GM23248 (cell line): ENCODE results near the gene LSM5. TPM values are rescaled to one million over a fixed set of nuclear protein-coding genes. Genes with fewer than 3 reads are reported as not detected.

Source experiments
- DNase-seq: peaks from one replicate; pipeline ENCODE4 v3.0.0-alpha.2; 2015
- H2AFZ ChIP-seq: fragments of 200-600 bp; sonication (generic); 2 replicates; pipeline ENCODE4 v1.6.1; 2016; ENCODE audit warnings: antibody characterized with exemption
- H3F3A ChIP-seq: fragments of 200-600 bp; sonication (generic); 2 replicates; pipeline ENCODE4 v1.6.1; 2016; ENCODE audit warnings: mild to moderate bottlenecking, antibody characterized with exemption, mixed run types; ENCODE audit not compliant: insufficient read depth
- H3K27ac ChIP-seq: fragments of 200-600 bp; sonication (generic); 2 replicates; pipeline ENCODE4 v1.5.1; 2016; ENCODE audit warnings: mild to moderate bottlenecking
- H3K27me3 ChIP-seq: fragments of 200-600 bp; sonication (generic); replicated peaks from 2 replicates; pipeline ENCODE4 v1.6.1; 2016; ENCODE audit warnings: mild to moderate bottlenecking; ENCODE audit not compliant: insufficient read depth
- H3K36me3 ChIP-seq: fragments of 200-600 bp; sonication (generic); 2 replicates; pipeline ENCODE4 v1.6.1; 2016; ENCODE audit warnings: low read depth, mild to moderate bottlenecking
- H3K4me1 ChIP-seq: fragments of 200-600 bp; sonication (generic); 2 replicates; pipeline ENCODE4 v1.6.1; 2016; ENCODE audit warnings: mild to moderate bottlenecking; ENCODE audit not compliant: insufficient read depth
- H3K4me2 ChIP-seq: fragments of 200-600 bp; sonication (generic); one replicate; pipeline ENCODE4 v1.6.1; 2016; ENCODE audit warnings: mild to moderate bottlenecking; ENCODE audit not compliant: unreplicated experiment
- H3K4me3 ChIP-seq: fragments of 200-600 bp; sonication (generic); 2 replicates; pipeline ENCODE4 v1.5.1; 2016; ENCODE audit warnings: mild to moderate bottlenecking
- H3K79me2 ChIP-seq: fragments of 200-600 bp; sonication (generic); 2 replicates; pipeline ENCODE4 v1.6.1; 2016; ENCODE audit warnings: mild to moderate bottlenecking; ENCODE audit not compliant: insufficient read depth
- H3K9ac ChIP-seq: fragments of 200-600 bp; sonication (generic); 2 replicates; pipeline ENCODE4 v1.6.1; 2016; ENCODE audit warnings: mild to moderate bottlenecking
- H3K9me2 ChIP-seq: fragments of 200-600 bp; sonication (generic); 2 replicates; pipeline ENCODE4 v1.6.1; 2016; ENCODE audit warnings: mixed run types, mild to moderate bottlenecking, moderate library complexity; ENCODE audit not compliant: insufficient read depth
- H3K9me3 ChIP-seq: fragments of 200-600 bp; sonication (generic); one replicate; pipeline ENCODE4 v1.6.1; 2017; ENCODE audit warnings: low read depth
- H4K20me1 ChIP-seq: fragments of 200-600 bp; sonication (generic); 2 replicates; pipeline ENCODE4 v1.6.0; 2016; ENCODE audit not compliant: insufficient read depth
- EZH2 ChIP-seq: fragments of 200-600 bp; sonication (generic); IDR thresholded peaks from 2 replicates; pipeline ENCODE4 v1.6.1; 2018; ENCODE audit warnings: antibody characterized with exemption, mild to moderate bottlenecking; ENCODE audit not compliant: insufficient read depth, poor library complexity, severe bottlenecking
- EZH2phosphoT487 ChIP-seq: fragments of 200-600 bp; sonication (generic); IDR thresholded peaks from 2 replicates; pipeline ENCODE4 v1.6.1; 2018; ENCODE audit warnings: antibody characterized with exemption, moderate library complexity, mild to moderate bottlenecking, low read depth; ENCODE audit not compliant: insufficient read depth
- WGBS, 2 experiments: methylation state at CpG; one replicate each; pipeline ENCODE4 v1.1.6; 2015 to 2017; ENCODE audit warnings: low lambda C conversion rate in 2 of 2, low coverage in 1 of 2; ENCODE audit errors: missing lambda C conversion rate in 2 of 2; 5-methylcytosine and 5-hydroxymethylcytosine counted together
- in situ Hi-C: fragments of 300-500 bp; cut with MboI; formaldehyde crosslinking; loops from 2 replicates; pipeline ENCODE4 v1.15.0; 2020
- polyA plus RNA-seq: library from polyadenylated mRNA; unstranded; fragments of >200 nt; fragmentation: Nextera tagmentation; extraction: Ambion mirVana; gene quantifications from 2 replicates; pipeline ENCODE4 v1.2.1, GENCODE V29; 2016
- total RNA-seq: library from RNA; depleted of rRNA; stranded (reverse); fragments of >200 nt; shearing (Covaris generic); gene quantifications from 2 replicates; pipeline ENCODE4 v1.2.3, GENCODE V29; 2014

LSM5 gene
- total and polyA plus RNA-seq, 2 experiments from 2014 or later = 19.7 to 110 TPM

DNA sequence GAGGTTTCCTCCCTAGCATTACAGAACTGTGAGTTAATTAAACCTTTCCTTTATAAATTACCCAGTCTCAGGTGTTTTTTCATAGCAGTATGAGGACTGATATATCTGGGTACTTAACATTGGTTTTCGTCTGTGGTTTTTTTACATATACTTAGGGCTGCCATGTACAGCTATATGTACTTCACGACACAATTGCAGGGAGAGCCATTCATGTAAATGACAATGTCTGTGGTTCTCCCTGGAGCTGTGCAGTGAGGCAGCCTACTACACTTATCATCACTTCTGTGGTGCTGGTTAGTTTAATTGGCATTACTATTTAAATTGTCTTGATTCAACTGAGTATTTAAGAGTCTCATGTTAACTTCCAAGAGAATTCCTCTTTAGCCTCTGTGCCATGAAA lies 45.8 kb upstream of the LSM5 start:
- 98 to 100% methylated on average over 2 of the region's 2 CpGs for WGBS, 2 experiments
- no peak overlapping the region for H2AFZ ChIP-seq
- peaks cover 98% of the 10 kb centered on the region for H3K79me2 ChIP-seq
- no peaks in the 10 kb centered on the region for H3K27me3 ChIP-seq
- no peak for DNase-seq
- no peak overlapping the region for H3K27ac ChIP-seq
- no peaks in the 10 kb centered on the region for H3K9me2 ChIP-seq
- TF ChIP-seq EZH2 = no peak
- TF ChIP-seq EZH2phosphoT487 = no peak
- in situ Hi-C loops = no loop called here
- peaks cover 4% of the 10 kb centered on the region; the same call in 1 of the 2 replicates for H4K20me1 ChIP-seq
- H3K9me3 ChIP-seq = no peaks in the 10 kb centered on the region
- H3K36me3 ChIP-seq = 0 out of 2 replicates have a peak, but pooled peaks cover 3% of the 10 kb centered on the region
- H3K4me2 ChIP-seq = no peak overlapping the region
- peaks cover 9% of the 10 kb centered on the region for H3K4me1 ChIP-seq
- H3K4me3 ChIP-seq = no peak overlapping the region
- no peak overlapping the region for H3K9ac ChIP-seq
- peaks cover 26% of the 10 kb centered on the region; the same call in 1 of the 2 replicates for H3F3A ChIP-seq

DNA sequence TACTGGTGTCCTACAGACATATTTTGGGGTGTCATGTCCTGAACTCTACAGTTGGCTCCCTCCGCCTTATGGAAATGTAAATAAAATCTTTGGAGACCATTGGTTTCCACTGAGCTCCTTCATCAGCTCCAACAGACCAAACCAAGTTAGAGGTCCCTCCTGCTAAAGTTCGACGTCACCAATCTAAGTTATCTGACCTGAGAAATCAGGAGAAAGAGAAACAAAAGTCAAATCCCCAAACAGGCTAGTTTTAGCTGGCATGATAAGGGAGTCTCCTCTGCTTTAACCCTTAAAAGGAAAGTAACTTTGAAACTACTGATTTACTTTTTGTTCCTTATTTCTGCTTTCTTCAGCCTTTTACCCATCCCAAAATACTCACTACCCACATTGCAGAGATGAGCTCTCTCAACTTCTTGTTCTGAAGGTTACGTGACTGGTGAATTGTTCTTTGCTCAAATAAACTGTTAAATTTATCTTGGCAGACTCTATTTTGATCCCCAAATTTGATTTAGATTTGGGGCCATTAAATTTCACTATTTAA lies 45.1 kb upstream of the LSM5 start:
- Histone ChIP-seq H3K4me3 (no peak overlapping the region), H3K9me3 (no peaks in the 10 kb centered on the region), H3K9ac (no peak overlapping the region), H4K20me1 (peaks cover 4% of the 10 kb centered on the region; the same call in 1 of the 2 replicates), H3K4me2 (no peak overlapping the region), H3K27ac (no peak overlapping the region), H2AFZ (no peak overlapping the region), H3K36me3 (0 out of 2 replicates have a peak, but pooled peaks cover 3% of the 10 kb centered on the region), H3K79me2 (peaks cover 99% of the 10 kb centered on the region), H3K9me2 (no peaks in the 10 kb centered on the region), H3F3A (peaks cover 24% of the 10 kb centered on the region; the same call in 1 of the 2 replicates), H3K4me1 (peaks cover 9% of the 10 kb centered on the region), H3K27me3 (no peaks in the 10 kb centered on the region)
- TF ChIP-seq EZH2 (no peak), EZH2phosphoT487 (no peak)
- in situ Hi-C loops = no loop called here
- 87 to 93% methylated on average over 4 of the region's 4 CpGs for WGBS, 2 experiments
- DNase-seq = no peak

- Histone ChIP-seq H4K20me1 (peaks cover 4% of the 10 kb centered on the region; the same call in 1 of the 2 replicates), H3K9me3 (no peaks in the 10 kb centered on the region), H3K27me3 (no peaks in the 10 kb centered on the region), H3K9ac (no peak overlapping the region), H3K9me2 (no peaks in the 10 kb centered on the region), H3F3A (peaks cover 19% of the 10 kb centered on the region; the same call in 1 of the 2 replicates), H3K4me2 (no peak overlapping the region), H3K4me1 (peaks cover 9% of the 10 kb centered on the region), H3K79me2 (peaks cover 99% of the 10 kb centered on the region), H3K27ac (no peak overlapping the region), H3K36me3 (0 out of 2 replicates have a peak, but pooled peaks cover 3% of the 10 kb centered on the region), H2AFZ (no peak overlapping the region), H3K4me3 (no peak overlapping the region)
- WGBS, 2 experiments = 39 to 45% methylated on average over 8 of the region's 8 CpGs
- in situ Hi-C loops = no loop called here
- DNase-seq = peak; percentile 22
- TF ChIP-seq EZH2 (no peak), EZH2phosphoT487 (no peak)
These were observed 43.3 kb upstream of the LSM5 start for GRCh38 chr7:32533276-32534029.

DNA sequence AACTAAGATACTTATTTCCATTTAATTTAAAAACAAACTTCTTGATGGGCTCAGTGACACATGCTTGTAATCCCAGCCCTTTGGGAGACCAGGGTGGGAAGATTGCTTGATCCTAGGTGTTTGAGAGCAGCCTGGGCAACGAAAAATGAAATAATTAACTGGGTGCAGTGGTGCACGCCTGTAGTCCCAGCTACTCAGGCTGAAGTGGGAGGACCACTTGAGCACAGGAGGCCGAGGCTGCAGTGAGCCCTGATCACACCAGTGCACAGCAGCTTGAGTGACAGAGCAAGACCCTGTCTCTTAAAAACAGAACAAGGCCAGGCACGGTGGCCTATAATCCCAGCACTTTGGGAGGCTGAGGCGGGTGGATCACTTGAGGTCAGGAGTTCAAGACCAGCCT lies 42.5 kb upstream of the LSM5 start:
- H3K79me2 ChIP-seq = peaks cover 99% of the 10 kb centered on the region
- WGBS, 2 experiments = 95 to 98% methylated on average over 5 of the region's 5 CpGs
- H4K20me1 ChIP-seq = peaks cover 2% of the 10 kb centered on the region; the same call in 1 of the 2 replicates

More for the DNA sequence above, 42.5 kb upstream of the LSM5 start:
- Histone ChIP-seq H3F3A (peaks cover 19% of the 10 kb centered on the region; the same call in 1 of the 2 replicates), H3K9ac (no peak overlapping the region), H3K4me2 (no peak overlapping the region), H3K9me2 (no peaks in the 10 kb centered on the region), H3K36me3 (0 out of 2 replicates have a peak, but pooled peaks cover 3% of the 10 kb centered on the region), H2AFZ (no peak overlapping the region), H3K4me1 (peaks cover 9% of the 10 kb centered on the region), H3K27ac (no peak overlapping the region), H3K4me3 (no peak overlapping the region), H3K27me3 (no peaks in the 10 kb centered on the region), H3K9me3 (no peaks in the 10 kb centered on the region)
- DNase-seq = no peak
- in situ Hi-C loops = no loop called here
- TF ChIP-seq EZH2phosphoT487 (no peak), EZH2 (no peak)
